ENCODE measurements around the gene IL4. TPM values are rescaled to one million over a fixed set of nuclear protein-coding genes. Genes with fewer than 3 reads are reported as not detected.

The IL4 gene
- polyA plus RNA-seq, 3 donors, result not detected

DNA sequence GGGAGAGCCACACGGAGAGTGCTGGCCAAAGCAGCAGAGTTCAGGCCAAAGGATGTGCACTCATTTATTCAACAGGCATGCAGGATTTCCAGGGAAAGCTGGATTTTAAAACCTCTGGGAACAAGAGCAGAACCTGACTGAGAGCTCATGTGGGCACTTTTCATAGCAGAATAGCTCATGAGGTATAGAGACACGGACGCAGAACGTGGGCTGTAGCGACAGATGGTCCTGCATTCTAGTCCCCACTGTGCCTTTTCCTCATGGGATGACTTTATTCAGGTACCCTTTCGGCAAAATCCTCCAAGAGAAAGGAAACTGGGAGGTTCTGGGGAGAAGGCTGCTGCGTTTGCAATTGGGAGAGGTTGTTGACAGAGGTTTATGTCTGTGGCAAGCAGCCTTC lies 5.4 kb downstream of the IL4 start:
- Mint-ChIP-seq H3K9me3 (no peaks in the 10 kb centered on the region), H3K36me3 (no peaks in the 10 kb centered on the region), H3K27ac (no peak overlapping the region), H3K4me3 (no peak overlapping the region), H3K4me1 (no peaks in the 10 kb centered on the region), H3K27me3 (ENCODE audit: low read depth in 3 of 3) (peaks cover 0 to 5% (median 0%) of the 10 kb centered on the region in 3 donors)
- Histone ChIP-seq H4K20me1 (ENCODE audit: insufficient read depth, low read length) (no peaks in the 10 kb centered on the region), H3K4me1 (ENCODE audit: control insufficient read depth in 1 of 2, insufficient read depth in 2 of 2, low read length in 2 of 2) (no peaks in the 10 kb centered on the region), H2AFZ (ENCODE audit: insufficient read depth, low read depth, low read length, poor library complexity, severe bottlenecking) (no peak overlapping the region), H3K9ac (ENCODE audit: insufficient read depth, low read length, poor library complexity, severe bottlenecking) (no peak overlapping the region), H3K27me3 (ENCODE audit: control insufficient read depth in 2 of 2, insufficient read depth in 2 of 2, low read length in 2 of 2) (no peaks in the 10 kb centered on the region), H3K27ac (ENCODE audit: low read depth in 1 of 2, low read length in 2 of 2) (no peak overlapping the region), H3K36me3 (replicated peaks in 1 of 2; ENCODE audit: control insufficient read depth in 1 of 2, insufficient read depth in 2 of 2, low read length in 2 of 2) (no peaks in the 10 kb centered on the region), H3K4me2 (replicated peaks; ENCODE audit: extremely low read depth, low read length, poor library complexity, severe bottlenecking) (no peak overlapping the region), H3K9me3 (replicated peaks in 1 of 2; ENCODE audit: control insufficient read depth in 1 of 2, insufficient read depth in 1 of 2, low read length in 2 of 2) (no peaks in the 10 kb centered on the region), H3K79me2 (ENCODE audit: insufficient read depth, low read length) (no peaks in the 10 kb centered on the region), H3K4me3 (replicated peaks in 1 of 3; ENCODE audit: low read depth in 2 of 3, low read length in 3 of 3) (no peak overlapping the region)
- DNase-seq, result no peak
- TF ChIP-seq, protein P1, sequence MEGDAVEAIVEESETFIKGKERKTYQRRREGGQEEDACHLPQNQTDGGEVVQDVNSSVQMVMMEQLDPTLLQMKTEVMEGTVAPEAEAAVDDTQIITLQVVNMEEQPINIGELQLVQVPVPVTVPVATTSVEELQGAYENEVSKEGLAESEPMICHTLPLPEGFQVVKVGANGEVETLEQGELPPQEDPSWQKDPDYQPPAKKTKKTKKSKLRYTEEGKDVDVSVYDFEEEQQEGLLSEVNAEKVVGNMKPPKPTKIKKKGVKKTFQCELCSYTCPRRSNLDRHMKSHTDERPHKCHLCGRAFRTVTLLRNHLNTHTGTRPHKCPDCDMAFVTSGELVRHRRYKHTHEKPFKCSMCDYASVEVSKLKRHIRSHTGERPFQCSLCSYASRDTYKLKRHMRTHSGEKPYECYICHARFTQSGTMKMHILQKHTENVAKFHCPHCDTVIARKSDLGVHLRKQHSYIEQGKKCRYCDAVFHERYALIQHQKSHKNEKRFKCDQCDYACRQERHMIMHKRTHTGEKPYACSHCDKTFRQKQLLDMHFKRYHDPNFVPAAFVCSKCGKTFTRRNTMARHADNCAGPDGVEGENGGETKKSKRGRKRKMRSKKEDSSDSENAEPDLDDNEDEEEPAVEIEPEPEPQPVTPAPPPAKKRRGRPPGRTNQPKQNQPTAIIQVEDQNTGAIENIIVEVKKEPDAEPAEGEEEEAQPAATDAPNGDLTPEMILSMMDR (IDR thresholded peaks at IDR 0.05), result no peak
- intact Hi-C loops (cut with micrococcal nuclease), result no loop called here
- 93% methylated on average over 6 of the region's 7 CpGs for WGBS (ENCODE audit: insufficient coverage)

DNA sequence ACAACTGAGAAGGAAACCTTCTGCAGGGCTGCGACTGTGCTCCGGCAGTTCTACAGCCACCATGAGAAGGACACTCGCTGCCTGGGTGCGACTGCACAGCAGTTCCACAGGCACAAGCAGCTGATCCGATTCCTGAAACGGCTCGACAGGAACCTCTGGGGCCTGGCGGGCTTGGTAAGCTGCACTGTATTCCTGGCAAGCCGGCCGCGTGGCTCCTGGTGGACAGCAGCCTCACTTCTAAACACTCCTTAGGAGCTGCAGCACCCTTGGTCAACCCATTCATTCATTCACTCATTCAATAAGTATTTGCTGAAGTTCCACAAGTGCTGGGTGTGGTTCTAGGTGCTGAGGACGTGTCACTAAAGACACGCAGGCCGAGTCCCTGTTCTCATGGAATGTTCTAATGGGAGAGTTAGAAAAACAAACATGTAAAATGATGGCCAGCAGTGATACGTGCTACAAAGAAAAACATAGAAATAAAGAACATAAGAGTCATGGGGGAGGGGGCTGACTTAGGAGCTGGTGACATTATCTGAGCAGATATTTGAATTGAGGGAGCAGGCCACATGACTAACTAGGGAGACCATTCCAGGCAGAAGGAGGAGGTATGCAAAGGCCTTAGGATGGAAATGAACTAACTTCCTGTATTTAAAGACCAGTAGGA lies 6.1 kb downstream of the IL4 start:
- no peak overlapping the region for H3K9ac ChIP-seq (ENCODE audit: insufficient read depth, low read length, poor library complexity, severe bottlenecking)
- TF ChIP-seq, protein P1 (IDR thresholded peaks at IDR 0.05), result no peak
- H3K4me2 ChIP-seq (replicated peaks; ENCODE audit: extremely low read depth, low read length, poor library complexity, severe bottlenecking), result no peak overlapping the region
- H3K4me1 ChIP-seq (ENCODE audit: control insufficient read depth in 1 of 2, insufficient read depth in 2 of 2, low read length in 2 of 2), result no peaks in the 10 kb centered on the region
- no peak overlapping the region for H3K4me3 ChIP-seq (replicated peaks in 1 of 3; ENCODE audit: low read depth in 2 of 3, low read length in 3 of 3)
- no peaks in the 10 kb centered on the region for H3K79me2 ChIP-seq (ENCODE audit: insufficient read depth, low read length)
- no peaks in the 10 kb centered on the region for H3K27me3 ChIP-seq (ENCODE audit: control insufficient read depth in 2 of 2, insufficient read depth in 2 of 2, low read length in 2 of 2)
- DNase-seq, result no peak
- H3K27me3 Mint-ChIP-seq (ENCODE audit: low read depth in 3 of 3), result peaks cover 0 to 6% (median 0%) of the 10 kb centered on the region in 3 donors
- no peaks in the 10 kb centered on the region for H3K36me3 Mint-ChIP-seq
- H3K9me3 ChIP-seq (replicated peaks in 1 of 2; ENCODE audit: control insufficient read depth in 1 of 2, insufficient read depth in 1 of 2, low read length in 2 of 2), result no peaks in the 10 kb centered on the region
- H3K27ac Mint-ChIP-seq, result no peak overlapping the region
- H4K20me1 ChIP-seq (ENCODE audit: insufficient read depth, low read length), result no peaks in the 10 kb centered on the region
- peaks cover under 1% of the 10 kb centered on the region for H3K4me1 Mint-ChIP-seq
- intact Hi-C loops (cut with micrococcal nuclease), result no loop called here
- no peak overlapping the region for H2AFZ ChIP-seq (ENCODE audit: insufficient read depth, low read depth, low read length, poor library complexity, severe bottlenecking)
- no peak overlapping the region for H3K27ac ChIP-seq (ENCODE audit: low read depth in 1 of 2, low read length in 2 of 2)
- H3K4me3 Mint-ChIP-seq, result no peak overlapping the region
- 98% methylated on average over 11 of the region's 15 CpGs for whole genome bisulfite sequencing (ENCODE audit: insufficient coverage)
- H3K36me3 ChIP-seq (replicated peaks in 1 of 2; ENCODE audit: control insufficient read depth in 1 of 2, insufficient read depth in 2 of 2, low read length in 2 of 2), result no peaks in the 10 kb centered on the region
- H3K9me3 Mint-ChIP-seq, result no peaks in the 10 kb centered on the region
